ENCODE results near the gene KCNJ14. TPM values are rescaled to one million over a fixed set of nuclear protein-coding genes. Genes with fewer than 3 reads are reported as not detected.

The KCNJ14 gene
- total and polyA plus RNA-seq, 2 of the 4 experiments (the other 2 are of a cell fraction), result 0.18 to 0.39 TPM

DNA sequence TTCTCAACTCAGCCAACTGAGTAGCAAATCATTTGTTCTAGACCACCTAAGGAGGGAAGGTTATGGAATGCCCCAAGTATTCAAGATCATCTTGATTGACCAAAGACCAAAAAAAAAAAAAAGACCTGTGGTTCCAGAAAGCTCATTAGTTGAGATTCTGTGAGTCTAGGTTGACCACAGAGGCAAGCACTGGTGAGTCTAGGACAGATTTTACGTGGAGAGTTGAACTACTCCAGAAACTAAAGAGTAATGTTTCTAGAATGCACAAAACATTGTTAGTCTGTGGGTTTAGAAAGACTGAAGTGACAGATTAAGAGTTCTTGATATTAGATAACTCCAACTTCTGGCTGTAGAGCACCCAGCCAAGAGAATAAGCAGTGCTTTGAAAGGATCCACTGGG is 9.8 kb downstream of the KCNJ14 start:
- Histone ChIP-seq H2BK120ac (ENCODE audit: low read depth, low read length) (no peak overlapping the region), H2AK9ac (replicated peaks; ENCODE audit: low read depth, low read length, poor library complexity) (no peak overlapping the region), H4K20me1 (ENCODE audit: insufficient read depth, low read length) (peaks cover 6% of the 10 kb centered on the region), H3K9ac (ENCODE audit: low read depth, low read length) (no peak overlapping the region), H2BK5ac (ENCODE audit: low read depth, low read length, poor library complexity, severe bottlenecking) (no peak overlapping the region), H3K4me1 (ENCODE audit: control insufficient read depth, insufficient read depth, low read length) (no peaks in the 10 kb centered on the region; the same call in 1 of the 2 replicates), H3K4me3 (ENCODE audit: insufficient read depth, low read depth, low read length) (no peak overlapping the region), H2BK15ac (ENCODE audit: low read depth, low read length) (no peak overlapping the region), H3K14ac (replicated peaks; ENCODE audit: low read depth, low read length) (no peak overlapping the region), H3K23ac (ENCODE audit: low read depth, low read length) (no peak overlapping the region), H3K27ac (ENCODE audit: insufficient read depth, low read length) (no peak overlapping the region), H4K5ac (ENCODE audit: low read depth, low read length) (no peak overlapping the region), H4K8ac (ENCODE audit: low read depth in 2 of 2, low read length in 2 of 2) (no peak overlapping the region), H2AK5ac (ENCODE audit: low read depth, low read length) (no peak overlapping the region), H3K4me2 (ENCODE audit: low read depth, low read length) (no peak overlapping the region), H3K27me3 (ENCODE audit: control insufficient read depth, insufficient read depth, low read length) (no peaks in the 10 kb centered on the region), H2BK20ac (ENCODE audit: low read depth, low read length) (no peak overlapping the region), H3K9me3 (ENCODE audit: control insufficient read depth, insufficient read depth, low read length) (no peaks in the 10 kb centered on the region), H4K91ac (ENCODE audit: insufficient read depth, low read depth, low read length) (no peak overlapping the region), H3K56ac (ENCODE audit: extremely low read depth, insufficient read depth, low read length) (no peak overlapping the region), H3K18ac (ENCODE audit: low read depth, low read length) (no peak overlapping the region), H3K36me3 (ENCODE audit: control insufficient read depth, insufficient read depth, low read length) (peaks cover 6% of the 10 kb centered on the region; the same call in 1 of the 2 replicates), H3K79me1 (ENCODE audit: low read depth in 1 of 2, low read length in 2 of 2) (peaks cover 5% of the 10 kb centered on the region in 2 experiments; a peak in 3 of 4 replicates), H2AFZ (replicated peaks; ENCODE audit: low read length, poor library complexity) (no peak overlapping the region), H3K4ac (ENCODE audit: low read depth, low read length) (no peak overlapping the region), H3K9me1 (ENCODE audit: insufficient read depth, low read length) (peaks cover 7% of the 10 kb centered on the region; the same call in 1 of the 2 replicates)
- CTCF ChIA-PET, result no interaction called here
- intact Hi-C loops (cut with micrococcal nuclease) (no loop called here), in situ Hi-C loops (cut with MboI; ENCODE audit: low sequenced_read_pairs) (no loop called here), dilution Hi-C loops (cut with HindIII; ENCODE audit: low sequenced_read_pairs, unreplicated experiment) (no loop called here)
- ATAC-seq (ENCODE audit: low read depth) (no peak), DNase-seq (no peak)
- no TSS peak for BruUV-seq (replicated peaks)
- POLR2A ChIA-PET (ENCODE audit: unreplicated experiment), result no interaction called here
- whole genome bisulfite sequencing, 2 experiments (ENCODE audit: extremely low coverage in 2 of 2, insufficient read length in 1 of 2), result no CpG with 5 or more reads among the region's 1 CpG
- no peak for TF ChIP-seq MXI1 (IDR thresholded peaks at IDR 0.05; ENCODE audit: borderline replicate concordance, low read depth, low read length)
- no peak for TF ChIP-seq MAFK (IDR thresholded peaks at IDR 0.05; ENCODE audit: low read depth, low read length)
- TF ChIP-seq, protein P1, sequence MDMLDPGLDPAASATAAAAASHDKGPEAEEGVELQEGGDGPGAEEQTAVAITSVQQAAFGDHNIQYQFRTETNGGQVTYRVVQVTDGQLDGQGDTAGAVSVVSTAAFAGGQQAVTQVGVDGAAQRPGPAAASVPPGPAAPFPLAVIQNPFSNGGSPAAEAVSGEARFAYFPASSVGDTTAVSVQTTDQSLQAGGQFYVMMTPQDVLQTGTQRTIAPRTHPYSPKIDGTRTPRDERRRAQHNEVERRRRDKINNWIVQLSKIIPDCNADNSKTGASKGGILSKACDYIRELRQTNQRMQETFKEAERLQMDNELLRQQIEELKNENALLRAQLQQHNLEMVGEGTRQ (IDR thresholded peaks at IDR 0.05; ENCODE audit: low read depth, low read length), result no peak
- TF ChIP-seq BHLHE40 (IDR thresholded peaks at IDR 0.05; ENCODE audit: low read depth, low read length), result no peak
- TF ChIP-seq CHD1 (IDR thresholded peaks at IDR 0.05; ENCODE audit: low read depth, low read length), result no peak
- no peak for TF ChIP-seq MAZ (IDR thresholded peaks at IDR 0.05; ENCODE audit: borderline replicate concordance, low read depth, low read length)
- TF ChIP-seq, protein P2, sequence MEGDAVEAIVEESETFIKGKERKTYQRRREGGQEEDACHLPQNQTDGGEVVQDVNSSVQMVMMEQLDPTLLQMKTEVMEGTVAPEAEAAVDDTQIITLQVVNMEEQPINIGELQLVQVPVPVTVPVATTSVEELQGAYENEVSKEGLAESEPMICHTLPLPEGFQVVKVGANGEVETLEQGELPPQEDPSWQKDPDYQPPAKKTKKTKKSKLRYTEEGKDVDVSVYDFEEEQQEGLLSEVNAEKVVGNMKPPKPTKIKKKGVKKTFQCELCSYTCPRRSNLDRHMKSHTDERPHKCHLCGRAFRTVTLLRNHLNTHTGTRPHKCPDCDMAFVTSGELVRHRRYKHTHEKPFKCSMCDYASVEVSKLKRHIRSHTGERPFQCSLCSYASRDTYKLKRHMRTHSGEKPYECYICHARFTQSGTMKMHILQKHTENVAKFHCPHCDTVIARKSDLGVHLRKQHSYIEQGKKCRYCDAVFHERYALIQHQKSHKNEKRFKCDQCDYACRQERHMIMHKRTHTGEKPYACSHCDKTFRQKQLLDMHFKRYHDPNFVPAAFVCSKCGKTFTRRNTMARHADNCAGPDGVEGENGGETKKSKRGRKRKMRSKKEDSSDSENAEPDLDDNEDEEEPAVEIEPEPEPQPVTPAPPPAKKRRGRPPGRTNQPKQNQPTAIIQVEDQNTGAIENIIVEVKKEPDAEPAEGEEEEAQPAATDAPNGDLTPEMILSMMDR (conservative IDR thresholded peaks at IDR 0.05; ENCODE audit: low read depth, low read length), result no peak
- TF ChIP-seq, protein P3, sequence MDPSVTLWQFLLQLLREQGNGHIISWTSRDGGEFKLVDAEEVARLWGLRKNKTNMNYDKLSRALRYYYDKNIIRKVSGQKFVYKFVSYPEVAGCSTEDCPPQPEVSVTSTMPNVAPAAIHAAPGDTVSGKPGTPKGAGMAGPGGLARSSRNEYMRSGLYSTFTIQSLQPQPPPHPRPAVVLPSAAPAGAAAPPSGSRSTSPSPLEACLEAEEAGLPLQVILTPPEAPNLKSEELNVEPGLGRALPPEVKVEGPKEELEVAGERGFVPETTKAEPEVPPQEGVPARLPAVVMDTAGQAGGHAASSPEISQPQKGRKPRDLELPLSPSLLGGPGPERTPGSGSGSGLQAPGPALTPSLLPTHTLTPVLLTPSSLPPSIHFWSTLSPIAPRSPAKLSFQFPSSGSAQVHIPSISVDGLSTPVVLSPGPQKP (IDR thresholded peaks at IDR 0.05; ENCODE audit: borderline replicate concordance, low read depth, low read length), result no peak
- TF ChIP-seq POLR2A (IDR thresholded peaks at IDR 0.05; ENCODE audit: low read depth, low read length), result no peak
- TF ChIP-seq RFX5 (IDR thresholded peaks at IDR 0.05; ENCODE audit: low read depth, low read length), result no peak
- no peak for TF ChIP-seq FOS (IDR thresholded peaks at IDR 0.05; ENCODE audit: low read depth, low read length)
- no peak for TF ChIP-seq CEBPB (IDR thresholded peaks at IDR 0.05; ENCODE audit: low read depth, low read length)
- no peak for TF ChIP-seq SMC3 (IDR thresholded peaks at IDR 0.05; ENCODE audit: low read depth, low read length)
- no peak for TF ChIP-seq RAD21 (IDR thresholded peaks at IDR 0.05; ENCODE audit: low read length)
- no peak for TF ChIP-seq RCOR1 (IDR thresholded peaks at IDR 0.05; ENCODE audit: insufficient replicate concordance, low read length)
- TF ChIP-seq NFE2L2 (IDR thresholded peaks at IDR 0.05; ENCODE audit: low read depth, low read length), result no peak

Measured in IMR-90 (cell line).